G401.6 (cell line): ENCODE data around the gene KDM1B.
"Not testable (repeated sequence)": the region's sequence is repeated elsewhere in the genome, so short reads cannot be mapped to it uniquely, and the experiment has no call there.

Source experiments
- FAIRE-seq: peaks from 2 replicates; lab custom pipeline; 2012; peaks lifted over from hg19 to GRCh38; lab: Jason Lieb, UNC

Gene KDM1B

GRCh38 chr6:18151801-18152200, 3.4 kb upstream of the KDM1B start:
- no peak for FAIRE-seq

- FAIRE-seq, result no peak
Observed at GRCh38 chr6:18153311-18153703, 1.9 kb upstream of the KDM1B start.

- no peak for FAIRE-seq
Observed at GRCh38 chr6:18154507-18155149, 594 bp upstream of the KDM1B start, which contains the start of gene TPMT. Gene TPMT (minus strand): TSS chr6:18155077. CDS start chr6:18149127, 5,950 bp downstream.

- no peak for FAIRE-seq
Observed at GRCh38 chr6:18155864-18156421, 721 bp downstream of the KDM1B start.

GRCh38 chr6:18160911-18161310, 5.7 kb downstream of the KDM1B start:
- no peak for FAIRE-seq

GRCh38 chr6:18161431-18161830, 6.2 kb downstream of the KDM1B start:
- no peak for FAIRE-seq

GRCh38 chr6:18162401-18162800, 7.2 kb downstream of the KDM1B start:
- FAIRE-seq, result no peak

GRCh38 chr6:18165751-18166150, 10.5 kb downstream of the KDM1B start:
- FAIRE-seq, result no peak

GRCh38 chr6:18166312-18167036, 11.3 kb downstream of the KDM1B start:
- no peak for FAIRE-seq

- FAIRE-seq, result no peak
Observed at GRCh38 chr6:18168264-18168663, 13.0 kb downstream of the KDM1B start.

GRCh38 chr6:18171871-18172270, 16.6 kb downstream of the KDM1B start:
- FAIRE-seq, result no peak

GRCh38 chr6:18176198-18176597, 21.0 kb downstream of the KDM1B start:
- FAIRE-seq, result not testable (repeated sequence)

- FAIRE-seq, result no peak
Observed at GRCh38 chr6:18177286-18177965, 22.2 kb downstream of the KDM1B start.

GRCh38 chr6:18178960-18179615, 23.9 kb downstream of the KDM1B start:
- no peak for FAIRE-seq

- FAIRE-seq, result no peak
Observed at GRCh38 chr6:18179770-18180356, 24.6 kb downstream of the KDM1B start.

GRCh38 chr6:18182568-18182967, 27.3 kb downstream of the KDM1B start:
- no peak for FAIRE-seq

GRCh38 chr6:18183766-18184165, 28.5 kb downstream of the KDM1B start:
- FAIRE-seq, result no peak

- no peak for FAIRE-seq
Observed at GRCh38 chr6:18185624-18186023, 30.4 kb downstream of the KDM1B start.

- no peak for FAIRE-seq
Observed at GRCh38 chr6:18186033-18186432, 30.8 kb downstream of the KDM1B start.

GRCh38 chr6:18186540-18187250, 31.5 kb downstream of the KDM1B start:
- no peak for FAIRE-seq

- no peak for FAIRE-seq
Observed at GRCh38 chr6:18187701-18188100, 32.5 kb downstream of the KDM1B start.
